Measurements from ENCODE around the gene GFRA1.
A peak's percentile ranks its signal among the peaks of the same experiment; 100 is the strongest.

Gene GFRA1

GRCh38 chr10:116272440-116273283, at the start of gene GFRA1:
TSS of gene GFRA1 (minus strand) at chr10:116273206. CDS start at chr10:116272029, 1,177 bp downstream.
- no peak for TF ChIP-seq CTCF (conservative IDR thresholded peaks at IDR 0.05; ENCODE audit: control insufficient read depth, insufficient read depth, low read depth, low read length)
- peak within 1 kb of the TSS; percentile 29 for H3K4me3 ChIP-seq (ENCODE audit: control insufficient read depth, low read depth, low read length)
- no peak for DNase-seq (ENCODE audit: low read depth)

GRCh38 chr10:116316503-116316902, 43.5 kb upstream of the GFRA1 start:
- H3K4me3 ChIP-seq (ENCODE audit: control insufficient read depth, low read depth, low read length), result no peak overlapping the region
- no peak for DNase-seq (ENCODE audit: low read depth)
- TF ChIP-seq CTCF (conservative IDR thresholded peaks at IDR 0.05; ENCODE audit: control insufficient read depth, insufficient read depth, low read depth, low read length), result no peak

GRCh38 chr10:116312548-116312947, 39.5 kb upstream of the GFRA1 start:
- no peak for DNase-seq (ENCODE audit: low read depth)
- no peak for TF ChIP-seq CTCF (conservative IDR thresholded peaks at IDR 0.05; ENCODE audit: control insufficient read depth, insufficient read depth, low read depth, low read length)
- no peak overlapping the region for H3K4me3 ChIP-seq (ENCODE audit: control insufficient read depth, low read depth, low read length)

- H3K4me3 ChIP-seq (ENCODE audit: control insufficient read depth, low read depth, low read length), result no peak overlapping the region
- no peak for TF ChIP-seq CTCF (conservative IDR thresholded peaks at IDR 0.05; ENCODE audit: control insufficient read depth, insufficient read depth, low read depth, low read length)
- no peak for DNase-seq (ENCODE audit: low read depth)
Observed at GRCh38 chr10:116311706-116312490, 38.9 kb upstream of the GFRA1 start.

- H3K4me3 ChIP-seq (ENCODE audit: control insufficient read depth, low read depth, low read length), result no peak overlapping the region
- no peak for TF ChIP-seq CTCF (conservative IDR thresholded peaks at IDR 0.05; ENCODE audit: control insufficient read depth, insufficient read depth, low read depth, low read length)
- no peak for DNase-seq (ENCODE audit: low read depth)
Observed at GRCh38 chr10:116311016-116311415, 38.0 kb upstream of the GFRA1 start.

GRCh38 chr10:116307455-116307854, 34.4 kb upstream of the GFRA1 start:
- no peak for TF ChIP-seq CTCF (conservative IDR thresholded peaks at IDR 0.05; ENCODE audit: control insufficient read depth, insufficient read depth, low read depth, low read length)
- DNase-seq (ENCODE audit: low read depth), result no peak
- no peak overlapping the region for H3K4me3 ChIP-seq (ENCODE audit: control insufficient read depth, low read depth, low read length)
